ENCODE measurements around the gene CLN6. TPM values are rescaled to one million over a fixed set of nuclear protein-coding genes. Genes with fewer than 3 reads are reported as not detected.
A peak's percentile ranks its signal among the peaks of the same experiment; 100 is the strongest.

Gene CLN6
- total RNA-seq, 1 donor from 2014 or later = 19.0 TPM

DNA sequence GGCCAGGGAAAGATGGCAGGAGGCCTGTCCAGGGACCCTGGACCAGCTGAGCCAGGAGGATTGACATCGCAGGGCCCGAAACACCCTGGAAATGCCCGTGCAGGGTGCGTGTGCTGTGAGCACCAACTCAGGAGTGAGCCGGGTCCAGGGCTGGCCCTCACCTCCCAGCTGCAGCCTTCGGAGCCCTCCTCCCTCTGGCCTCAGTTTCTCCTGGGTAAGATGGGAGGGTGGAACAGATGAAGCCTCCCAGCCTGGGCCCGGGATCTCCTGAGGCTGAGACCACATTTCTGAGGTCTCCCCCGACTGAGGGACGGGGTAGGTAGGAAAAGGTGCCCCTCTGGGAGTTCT is 19.1 kb downstream of the CLN6 start:
- Histone ChIP-seq H3K4me2 (ENCODE audit: low read length) (peak overlapping the region; percentile 59), H3K27me3 (ENCODE audit: insufficient read depth, low read length) (no peaks in the 10 kb centered on the region), H3K36me3 (ENCODE audit: insufficient read depth, low read length) (no peaks in the 10 kb centered on the region), H2AFZ (ENCODE audit: low read depth, low read length) (no peak overlapping the region), H3K4me1 (ENCODE audit: insufficient read depth, low read length) (peaks cover 13% of the 10 kb centered on the region), H3K79me2 (ENCODE audit: insufficient read depth, low read length) (peaks cover 7% of the 10 kb centered on the region), H3K27ac (ENCODE audit: low read depth, low read length) (no peak overlapping the region), H3K9me3 (ENCODE audit: insufficient read depth, low read depth, low read length) (no peaks in the 10 kb centered on the region), H4K20me1 (ENCODE audit: insufficient read depth, low read length) (peaks cover 37% of the 10 kb centered on the region), H3K4me3 (ENCODE audit: insufficient read depth, low read depth, low read length) (no peak overlapping the region), H3K9ac (ENCODE audit: low read length) (no peak overlapping the region)
- H3K27ac Mint-ChIP-seq (ENCODE audit: unreplicated experiment) = no peak overlapping the region
- DNase-seq (ENCODE audit: low read depth) (no peak), FAIRE-seq (no peak)
- TF ChIP-seq EZH2 (IDR thresholded peaks at IDR 0.05; ENCODE audit: insufficient read depth, low read length) (no peak), CTCF (IDR thresholded peaks at IDR 0.05; ENCODE audit: insufficient read depth, low read depth, low read length) (no peak)
- H3K27me3 Mint-ChIP-seq (ENCODE audit: low read depth, unreplicated experiment) = no peaks in the 10 kb centered on the region
- peaks cover 3% of the 10 kb centered on the region for H3K4me1 Mint-ChIP-seq (ENCODE audit: low read depth, unreplicated experiment)
- H3K9me3 Mint-ChIP-seq (ENCODE audit: unreplicated experiment) = no peaks in the 10 kb centered on the region
- H3K4me3 Mint-ChIP-seq (ENCODE audit: unreplicated experiment) = no peak overlapping the region
- peaks cover 2% of the 10 kb centered on the region for H3K36me3 Mint-ChIP-seq (ENCODE audit: low read depth, unreplicated experiment)

- DNase-seq (ENCODE audit: low read depth) = no peak
- Histone ChIP-seq H3K9ac (ENCODE audit: low read length) (no peak overlapping the region), H3K36me3 (ENCODE audit: insufficient read depth, low read length) (no peaks in the 10 kb centered on the region), H3K4me2 (ENCODE audit: low read length) (no peak overlapping the region), H3K4me1 (ENCODE audit: insufficient read depth, low read length) (peaks cover 13% of the 10 kb centered on the region), H3K4me3 (ENCODE audit: insufficient read depth, low read depth, low read length) (no peak overlapping the region), H3K79me2 (ENCODE audit: insufficient read depth, low read length) (peaks cover 3% of the 10 kb centered on the region), H3K27me3 (ENCODE audit: insufficient read depth, low read length) (no peaks in the 10 kb centered on the region), H2AFZ (ENCODE audit: low read depth, low read length) (no peak overlapping the region), H3K9me3 (ENCODE audit: insufficient read depth, low read depth, low read length) (no peaks in the 10 kb centered on the region), H4K20me1 (ENCODE audit: insufficient read depth, low read length) (peaks cover 33% of the 10 kb centered on the region), H3K27ac (ENCODE audit: low read depth, low read length) (no peak overlapping the region)
- TF ChIP-seq EZH2 (IDR thresholded peaks at IDR 0.05; ENCODE audit: insufficient read depth, low read length) (no peak), CTCF (IDR thresholded peaks at IDR 0.05; ENCODE audit: insufficient read depth, low read depth, low read length) (no peak)
- no peak for FAIRE-seq
- H3K36me3 Mint-ChIP-seq (ENCODE audit: low read depth, unreplicated experiment) = peaks cover 2% of the 10 kb centered on the region
- H3K9me3 Mint-ChIP-seq (ENCODE audit: unreplicated experiment) = no peaks in the 10 kb centered on the region
- H3K4me1 Mint-ChIP-seq (ENCODE audit: low read depth, unreplicated experiment) = peaks cover 3% of the 10 kb centered on the region
- H3K27me3 Mint-ChIP-seq (ENCODE audit: low read depth, unreplicated experiment) = no peaks in the 10 kb centered on the region
- H3K27ac Mint-ChIP-seq (ENCODE audit: unreplicated experiment) = no peak overlapping the region
- no peak overlapping the region for H3K4me3 Mint-ChIP-seq (ENCODE audit: unreplicated experiment)
Measured at GRCh38 chr15:68209735-68210408, 19.7 kb downstream of the CLN6 start.

DNA sequence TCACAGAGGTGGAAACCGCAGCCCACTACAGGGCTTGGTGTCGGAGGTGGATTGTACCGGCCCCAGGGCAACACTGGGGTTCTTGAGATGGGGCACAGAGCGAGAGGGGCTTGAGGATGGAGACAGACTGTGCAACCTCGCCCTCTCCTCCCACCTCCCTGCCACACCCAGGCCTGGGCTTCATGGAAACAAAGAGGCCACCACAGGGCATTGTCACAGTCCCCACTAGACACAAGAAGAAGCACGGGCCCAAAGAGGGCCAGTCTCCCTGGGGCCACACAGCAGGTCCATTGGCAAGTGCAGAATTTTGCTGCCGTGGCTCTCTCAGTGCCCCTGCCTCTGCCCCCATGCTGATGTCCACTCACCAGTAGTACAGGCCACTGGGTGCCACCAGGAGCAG is 20.3 kb downstream of the CLN6 start:
- DNase-seq (ENCODE audit: low read depth) (no peak), FAIRE-seq (no peak)
- Histone ChIP-seq H3K9ac (ENCODE audit: low read length) (no peak overlapping the region), H3K27me3 (ENCODE audit: insufficient read depth, low read length) (no peaks in the 10 kb centered on the region), H2AFZ (ENCODE audit: low read depth, low read length) (no peak overlapping the region), H4K20me1 (ENCODE audit: insufficient read depth, low read length) (peaks cover 27% of the 10 kb centered on the region), H3K4me3 (ENCODE audit: insufficient read depth, low read depth, low read length) (no peak overlapping the region), H3K4me1 (ENCODE audit: insufficient read depth, low read length) (peaks cover 13% of the 10 kb centered on the region), H3K27ac (ENCODE audit: low read depth, low read length) (no peak overlapping the region), H3K79me2 (ENCODE audit: insufficient read depth, low read length) (peaks cover 3% of the 10 kb centered on the region), H3K36me3 (ENCODE audit: insufficient read depth, low read length) (no peaks in the 10 kb centered on the region), H3K4me2 (ENCODE audit: low read length) (no peak overlapping the region), H3K9me3 (ENCODE audit: insufficient read depth, low read depth, low read length) (no peaks in the 10 kb centered on the region)
- no peak for TF ChIP-seq EZH2 (IDR thresholded peaks at IDR 0.05; ENCODE audit: insufficient read depth, low read length)
- TF ChIP-seq CTCF (IDR thresholded peaks at IDR 0.05; ENCODE audit: insufficient read depth, low read depth, low read length) = no peak
- Mint-ChIP-seq H3K36me3 (ENCODE audit: low read depth, unreplicated experiment) (peaks cover 2% of the 10 kb centered on the region), H3K4me1 (ENCODE audit: low read depth, unreplicated experiment) (peaks cover 3% of the 10 kb centered on the region), H3K27me3 (ENCODE audit: low read depth, unreplicated experiment) (no peaks in the 10 kb centered on the region), H3K4me3 (ENCODE audit: unreplicated experiment) (no peak overlapping the region), H3K9me3 (ENCODE audit: unreplicated experiment) (no peaks in the 10 kb centered on the region), H3K27ac (ENCODE audit: unreplicated experiment) (no peak overlapping the region)
